ENCODE data around the gene SPATC1L. TPM values are rescaled to one million over a fixed set of nuclear protein-coding genes. Genes with fewer than 3 reads are reported as not detected.

SPATC1L gene
- total RNA-seq, 1 donor from 2014 or later = 10.9 TPM

GRCh38 chr21:46124926-46125845 is 59.1 kb downstream of the SPATC1L start:
- Histone ChIP-seq H3K27me3 (ENCODE audit: control insufficient read depth, insufficient read depth, low read length) (no peaks in the 10 kb centered on the region), H3K4me3 (ENCODE audit: low read depth, low read length) (no peak overlapping the region), H3K36me3 (ENCODE audit: control insufficient read depth, insufficient read depth, low read length) (peaks cover 1% of the 10 kb centered on the region)
- no peak for TF ChIP-seq CTCF (IDR thresholded peaks at IDR 0.05; ENCODE audit: insufficient read depth, low read length, poor library complexity, severe bottlenecking)
- no peak for DNase-seq (ENCODE audit: low read depth)

- Histone ChIP-seq H3K4me3 (ENCODE audit: low read depth, low read length) (no peak overlapping the region), H3K36me3 (ENCODE audit: control insufficient read depth, insufficient read depth, low read length) (peaks cover 1% of the 10 kb centered on the region), H3K27me3 (ENCODE audit: control insufficient read depth, insufficient read depth, low read length) (no peaks in the 10 kb centered on the region)
- DNase-seq (ENCODE audit: low read depth) = no peak
- no peak for TF ChIP-seq CTCF (IDR thresholded peaks at IDR 0.05; ENCODE audit: insufficient read depth, low read length, poor library complexity, severe bottlenecking)
These were observed 60.0 kb downstream of the SPATC1L start for GRCh38 chr21:46124083-46124925.

GRCh38 chr21:46122758-46123683 is 61.2 kb downstream of the SPATC1L start:
- DNase-seq (ENCODE audit: low read depth) = no peak
- Histone ChIP-seq H3K4me3 (ENCODE audit: low read depth, low read length) (no peak overlapping the region), H3K27me3 (ENCODE audit: control insufficient read depth, insufficient read depth, low read length) (no peaks in the 10 kb centered on the region), H3K36me3 (ENCODE audit: control insufficient read depth, insufficient read depth, low read length) (peaks cover 1% of the 10 kb centered on the region)
- no peak for TF ChIP-seq CTCF (IDR thresholded peaks at IDR 0.05; ENCODE audit: insufficient read depth, low read length, poor library complexity, severe bottlenecking)

GRCh38 chr21:46122237-46122671 is 62.0 kb downstream of the SPATC1L start:
- Histone ChIP-seq H3K27me3 (ENCODE audit: control insufficient read depth, insufficient read depth, low read length) (no peaks in the 10 kb centered on the region), H3K4me3 (ENCODE audit: low read depth, low read length) (no peak overlapping the region), H3K36me3 (ENCODE audit: control insufficient read depth, insufficient read depth, low read length) (peaks cover 1% of the 10 kb centered on the region)
- no peak for TF ChIP-seq CTCF (IDR thresholded peaks at IDR 0.05; ENCODE audit: insufficient read depth, low read length, poor library complexity, severe bottlenecking)
- no peak for DNase-seq (ENCODE audit: low read depth)
